ENCODE results near the gene RNF214. TPM values are rescaled to one million over a fixed set of nuclear protein-coding genes. Genes with fewer than 3 reads are reported as not detected.
A peak's percentile ranks its signal among the peaks of the same experiment; 100 is the strongest.

RNF214 gene
- total and polyA plus RNA-seq, 2 donors (not counting 1 experiment from before 2014, with no cell fraction given): 16.0 to 36.1 TPM

- no peak for DNase-seq
- Histone ChIP-seq H3K27me3 (replicated peaks in 1 of 4; ENCODE audit: control extremely low read depth in 1 of 4, control insufficient read depth in 3 of 4, insufficient read depth in 4 of 4, low read length in 3 of 4) (no peaks in the 10 kb centered on the region), H2AFZ (ENCODE audit: insufficient read depth, low read depth, low read length, poor library complexity, severe bottlenecking) (no peak overlapping the region), H3K79me2 (ENCODE audit: control insufficient read depth, insufficient read depth, low read length) (no peaks in the 10 kb centered on the region), H3K36me3 (replicated peaks in 1 of 2; ENCODE audit: control extremely low read depth in 1 of 2, control insufficient read depth in 1 of 2, extremely low read depth in 1 of 2, insufficient read depth in 2 of 2, low read length in 1 of 2) (peaks cover 0 to 55% of the 10 kb centered on the region in 2 experiments), H3K9me3 (ENCODE audit: control extremely low read depth in 1 of 3, control insufficient read depth in 2 of 3, insufficient read depth in 1 of 3, low read length in 2 of 3) (no peaks in the 10 kb centered on the region), H3K4me3 (ENCODE audit: control extremely low read depth in 1 of 5, extremely low read depth in 1 of 5, insufficient read depth in 1 of 5, low read depth in 2 of 5, low read length in 4 of 5) (no peak overlapping the region), H3K27ac (ENCODE audit: low read length in 2 of 2) (peak overlapping the region in 1 of 2 donors; percentile 68), H3K9ac (ENCODE audit: low read length) (no peak overlapping the region), H4K20me1 (ENCODE audit: control insufficient read depth, insufficient read depth, low read length, poor library complexity, severe bottlenecking) (peaks cover 11% of the 10 kb centered on the region), H3K4me1 (ENCODE audit: control insufficient read depth in 2 of 2, insufficient read depth in 2 of 2, low read length in 2 of 2) (peaks cover 15 to 35% of the 10 kb centered on the region in 2 donors), H3K4me2 (replicated peaks; ENCODE audit: low read depth, low read length, poor library complexity, severe bottlenecking) (no peak overlapping the region)
- TF ChIP-seq, protein P1, sequence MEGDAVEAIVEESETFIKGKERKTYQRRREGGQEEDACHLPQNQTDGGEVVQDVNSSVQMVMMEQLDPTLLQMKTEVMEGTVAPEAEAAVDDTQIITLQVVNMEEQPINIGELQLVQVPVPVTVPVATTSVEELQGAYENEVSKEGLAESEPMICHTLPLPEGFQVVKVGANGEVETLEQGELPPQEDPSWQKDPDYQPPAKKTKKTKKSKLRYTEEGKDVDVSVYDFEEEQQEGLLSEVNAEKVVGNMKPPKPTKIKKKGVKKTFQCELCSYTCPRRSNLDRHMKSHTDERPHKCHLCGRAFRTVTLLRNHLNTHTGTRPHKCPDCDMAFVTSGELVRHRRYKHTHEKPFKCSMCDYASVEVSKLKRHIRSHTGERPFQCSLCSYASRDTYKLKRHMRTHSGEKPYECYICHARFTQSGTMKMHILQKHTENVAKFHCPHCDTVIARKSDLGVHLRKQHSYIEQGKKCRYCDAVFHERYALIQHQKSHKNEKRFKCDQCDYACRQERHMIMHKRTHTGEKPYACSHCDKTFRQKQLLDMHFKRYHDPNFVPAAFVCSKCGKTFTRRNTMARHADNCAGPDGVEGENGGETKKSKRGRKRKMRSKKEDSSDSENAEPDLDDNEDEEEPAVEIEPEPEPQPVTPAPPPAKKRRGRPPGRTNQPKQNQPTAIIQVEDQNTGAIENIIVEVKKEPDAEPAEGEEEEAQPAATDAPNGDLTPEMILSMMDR (IDR thresholded peaks at IDR 0.05): no peak
- TF ChIP-seq EZH2 (IDR thresholded peaks at IDR 0.05; ENCODE audit: borderline replicate concordance, insufficient read depth, low read depth, low read length, poor library complexity, severe bottlenecking): no peak
- no peak for ATAC-seq (ENCODE audit: low read depth)
- 92% methylated on average over 6 of the region's 7 CpGs for WGBS (ENCODE audit: insufficient coverage)
- H3K27ac Mint-ChIP-seq: peak overlapping the region; percentile 65
- CTCF ChIA-PET: interaction anchor here (0.6 to 1.6 kb wide), 2 partner anchors 19 to 23 kb away, joined by 3 to 8 read pairs; partner anchors contain the start of gene SIDT2
- intact Hi-C loops (cut with micrococcal nuclease): no loop called here
- no peak overlapping the region for H3K4me3 Mint-ChIP-seq
- H3K9me3 Mint-ChIP-seq (ENCODE audit: insufficient read depth): no peaks in the 10 kb centered on the region
- H3K4me1 Mint-ChIP-seq: peaks cover 26% of the 10 kb centered on the region
- no peaks in the 10 kb centered on the region for H3K27me3 Mint-ChIP-seq
- POLR2A ChIA-PET: interaction anchor here (1.1 kb wide), 1 partner anchor 13 kb away, joined by 5 read pairs; no protein-coding TSS in a partner anchor
Observed at GRCh38 chr11:117202386-117203068, 29.9 kb upstream of the RNF214 start.

DNA sequence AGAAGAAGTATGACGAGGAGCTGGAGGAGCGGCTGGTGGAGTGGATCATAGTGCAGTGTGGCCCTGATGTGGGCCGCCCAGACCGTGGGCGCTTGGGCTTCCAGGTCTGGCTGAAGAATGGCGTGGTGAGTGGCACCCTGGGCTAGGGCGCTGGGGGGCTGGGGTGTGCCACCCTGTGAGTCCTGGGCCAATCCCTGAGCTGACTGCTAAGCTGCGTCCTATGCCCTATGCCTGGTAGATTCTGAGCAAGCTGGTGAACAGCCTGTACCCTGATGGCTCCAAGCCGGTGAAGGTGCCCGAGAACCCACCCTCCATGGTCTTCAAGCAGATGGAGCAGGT, 29.4 kb upstream of the RNF214 start:
- Histone ChIP-seq H2AFZ (ENCODE audit: insufficient read depth, low read depth, low read length, poor library complexity, severe bottlenecking) (no peak overlapping the region), H3K27me3 (replicated peaks in 1 of 4; ENCODE audit: control extremely low read depth in 1 of 4, control insufficient read depth in 3 of 4, insufficient read depth in 4 of 4, low read length in 3 of 4) (no peaks in the 10 kb centered on the region), H3K4me1 (ENCODE audit: control insufficient read depth in 2 of 2, insufficient read depth in 2 of 2, low read length in 2 of 2) (peaks cover 15 to 30% of the 10 kb centered on the region in 2 donors), H3K36me3 (replicated peaks in 1 of 2; ENCODE audit: control extremely low read depth in 1 of 2, control insufficient read depth in 1 of 2, extremely low read depth in 1 of 2, insufficient read depth in 2 of 2, low read length in 1 of 2) (peaks cover 0 to 50% of the 10 kb centered on the region in 2 experiments), H3K4me3 (ENCODE audit: control extremely low read depth in 1 of 5, extremely low read depth in 1 of 5, insufficient read depth in 1 of 5, low read depth in 2 of 5, low read length in 4 of 5) (no peak overlapping the region), H3K79me2 (ENCODE audit: control insufficient read depth, insufficient read depth, low read length) (no peaks in the 10 kb centered on the region), H4K20me1 (ENCODE audit: control insufficient read depth, insufficient read depth, low read length, poor library complexity, severe bottlenecking) (peaks cover 11% of the 10 kb centered on the region), H3K4me2 (replicated peaks; ENCODE audit: low read depth, low read length, poor library complexity, severe bottlenecking) (no peak overlapping the region), H3K9me3 (ENCODE audit: control extremely low read depth in 1 of 3, control insufficient read depth in 2 of 3, insufficient read depth in 1 of 3, low read length in 2 of 3) (no peaks in the 10 kb centered on the region), H3K27ac (ENCODE audit: low read length in 2 of 2) (no peak overlapping the region), H3K9ac (ENCODE audit: low read length) (no peak overlapping the region)
- CTCF ChIA-PET: interaction anchor here (0.9 to 1.6 kb wide), 2 partner anchors 23 to 24 kb away, joined by 3 to 8 read pairs; partner anchors contain the start of gene SIDT2
- POLR2A ChIA-PET: interaction anchor here (0.6 kb wide), 1 partner anchor 340 kb away, joined by 6 read pairs; no protein-coding TSS in a partner anchor
- Mint-ChIP-seq H3K4me1 (peaks cover 21% of the 10 kb centered on the region), H3K27ac (peak overlapping the region; percentile 59), H3K27me3 (no peaks in the 10 kb centered on the region), H3K4me3 (no peak overlapping the region), H3K9me3 (ENCODE audit: insufficient read depth) (no peaks in the 10 kb centered on the region)
- ATAC-seq (ENCODE audit: low read depth): no peak
- WGBS (ENCODE audit: insufficient coverage): over 99% methylated on average over 10 of the region's 10 CpGs
- intact Hi-C loops (cut with micrococcal nuclease): no loop called here
- no peak for DNase-seq
- no peak for TF ChIP-seq EZH2 (IDR thresholded peaks at IDR 0.05; ENCODE audit: borderline replicate concordance, insufficient read depth, low read depth, low read length, poor library complexity, severe bottlenecking)
- TF ChIP-seq, protein P1 (IDR thresholded peaks at IDR 0.05): no peak
